Panc1 (cell line): ENCODE data around the gene APOBEC2.

Experiments
- POLR2AphosphoS5 ChIP-seq: IDR thresholded peaks from 2 replicates; pipeline ENCODE4 v1.6.1; 2012; ENCODE audit warnings: mild to moderate bottlenecking, low read depth, low read length, moderate library complexity
- SIN3A ChIP-seq: IDR thresholded peaks from 2 replicates; pipeline ENCODE4 v1.6.1; 2012; ENCODE audit warnings: low read depth, mild to moderate bottlenecking, low read length, moderate library complexity, borderline replicate concordance; ENCODE audit not compliant: insufficient read depth
- TF ChIP-seq, protein P1 (sequence below): fragments of 450-650 bp; IDR thresholded peaks from 2 replicates; pipeline ENCODE4 v1.5.1; 2017; ENCODE audit warnings: mild to moderate bottlenecking

DNA sequence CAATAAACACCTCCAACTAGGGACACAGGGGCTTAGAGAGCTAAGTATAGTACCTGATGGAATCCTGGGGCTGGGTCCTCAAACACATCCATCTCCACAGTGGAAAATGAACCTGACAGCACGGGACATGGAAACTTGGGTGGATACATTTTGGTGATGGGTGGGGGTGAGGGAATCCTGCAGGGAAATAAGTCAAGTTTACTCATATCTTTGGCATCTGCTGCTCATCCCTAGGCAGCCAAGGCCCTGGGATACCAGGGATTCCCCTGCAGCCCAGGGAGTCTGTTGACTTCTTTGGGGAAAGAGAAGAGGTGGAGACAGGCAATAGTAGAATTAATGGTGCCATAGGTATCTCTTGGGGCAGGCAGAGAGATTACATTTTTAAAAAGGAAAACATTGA, 6.6 kb downstream of the APOBEC2 start:
- TF ChIP-seq POLR2AphosphoS5, result no peak
- TF ChIP-seq, protein P1, sequence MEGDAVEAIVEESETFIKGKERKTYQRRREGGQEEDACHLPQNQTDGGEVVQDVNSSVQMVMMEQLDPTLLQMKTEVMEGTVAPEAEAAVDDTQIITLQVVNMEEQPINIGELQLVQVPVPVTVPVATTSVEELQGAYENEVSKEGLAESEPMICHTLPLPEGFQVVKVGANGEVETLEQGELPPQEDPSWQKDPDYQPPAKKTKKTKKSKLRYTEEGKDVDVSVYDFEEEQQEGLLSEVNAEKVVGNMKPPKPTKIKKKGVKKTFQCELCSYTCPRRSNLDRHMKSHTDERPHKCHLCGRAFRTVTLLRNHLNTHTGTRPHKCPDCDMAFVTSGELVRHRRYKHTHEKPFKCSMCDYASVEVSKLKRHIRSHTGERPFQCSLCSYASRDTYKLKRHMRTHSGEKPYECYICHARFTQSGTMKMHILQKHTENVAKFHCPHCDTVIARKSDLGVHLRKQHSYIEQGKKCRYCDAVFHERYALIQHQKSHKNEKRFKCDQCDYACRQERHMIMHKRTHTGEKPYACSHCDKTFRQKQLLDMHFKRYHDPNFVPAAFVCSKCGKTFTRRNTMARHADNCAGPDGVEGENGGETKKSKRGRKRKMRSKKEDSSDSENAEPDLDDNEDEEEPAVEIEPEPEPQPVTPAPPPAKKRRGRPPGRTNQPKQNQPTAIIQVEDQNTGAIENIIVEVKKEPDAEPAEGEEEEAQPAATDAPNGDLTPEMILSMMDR, result no peak
- no peak for TF ChIP-seq SIN3A
